ENCODE results near the gene ACSS3. TPM values are rescaled to one million over a fixed set of nuclear protein-coding genes. Genes with fewer than 3 reads are reported as not detected.
"Not testable (repeated sequence)": the region's sequence is repeated elsewhere in the genome, so short reads cannot be mapped to it uniquely, and the experiment has no call there.

ACSS3 gene
- total RNA-seq, 2 experiments from 2014 or later: not detected

DNA sequence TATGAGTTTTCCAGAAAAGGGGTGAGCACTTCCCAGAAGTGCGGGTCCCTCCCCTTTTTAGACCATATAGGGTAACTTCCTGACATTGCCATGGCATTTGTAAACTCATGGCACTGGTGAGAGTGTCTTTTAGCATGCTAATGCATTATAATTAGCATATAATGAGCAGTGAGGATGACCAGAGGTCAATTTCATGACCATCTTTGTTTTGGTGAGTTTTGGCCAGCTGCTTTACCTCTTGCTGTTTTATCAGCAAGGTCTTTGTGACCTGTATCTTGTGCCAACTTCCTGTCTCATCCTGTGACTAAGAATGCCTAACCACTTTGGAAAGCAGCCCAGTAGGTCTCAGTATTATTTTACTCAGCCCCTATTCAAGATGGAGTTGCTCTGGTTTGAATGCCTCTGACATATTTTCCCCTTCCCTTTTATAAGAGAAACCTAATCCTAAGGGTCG is 131.9 kb downstream of the ACSS3 start:
- CTCF ChIA-PET: not testable (repeated sequence)

DNA sequence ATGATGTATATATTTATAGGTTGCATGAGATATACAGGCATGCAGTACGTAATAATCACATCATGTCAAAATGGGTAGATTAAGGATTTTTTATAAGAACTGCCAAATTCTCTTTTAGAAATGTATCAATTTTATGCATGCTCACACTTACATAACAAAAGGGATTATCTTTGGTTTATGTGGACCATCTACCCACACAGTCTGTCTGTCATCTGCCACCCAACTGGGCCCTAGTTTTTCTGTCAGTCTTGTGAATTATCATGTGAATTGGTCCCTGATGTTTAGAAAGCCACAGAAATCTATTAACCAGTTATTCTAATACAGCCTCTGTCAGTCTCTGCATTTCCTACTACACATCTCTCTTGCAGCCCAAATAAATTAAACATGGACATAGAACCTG is 133.4 kb downstream of the ACSS3 start:
- Mint-ChIP-seq H3K4me1 (no peaks in the 10 kb centered on the region), H3K27ac (no peak overlapping the region), H3K4me3 (no peak overlapping the region), H3K27me3 (no peaks in the 10 kb centered on the region), H3K36me3 (ENCODE audit: low read depth) (no peaks in the 10 kb centered on the region), H3K9me3 (ENCODE audit: low read depth) (no peaks in the 10 kb centered on the region)
- intact Hi-C loops (cut with DNase I, micrococcal nuclease): no loop called here
- CTCF ChIA-PET: no interaction called here
- DNase-seq (no peak), ATAC-seq (no peak)
- POLR2A ChIA-PET: no interaction called here

More for the DNA sequence above, 131.9 kb downstream of the ACSS3 start:
- DNase-seq; H3K27ac Mint-ChIP-seq; H3K9me3 Mint-ChIP-seq (ENCODE audit: low read depth); intact Hi-C loops (cut with DNase I, micrococcal nuclease); H3K27me3 Mint-ChIP-seq; POLR2A ChIA-PET; ATAC-seq; H3K36me3 Mint-ChIP-seq (ENCODE audit: low read depth); H3K4me3 Mint-ChIP-seq; H3K4me1 Mint-ChIP-seq: not testable (repeated sequence)

DNA sequence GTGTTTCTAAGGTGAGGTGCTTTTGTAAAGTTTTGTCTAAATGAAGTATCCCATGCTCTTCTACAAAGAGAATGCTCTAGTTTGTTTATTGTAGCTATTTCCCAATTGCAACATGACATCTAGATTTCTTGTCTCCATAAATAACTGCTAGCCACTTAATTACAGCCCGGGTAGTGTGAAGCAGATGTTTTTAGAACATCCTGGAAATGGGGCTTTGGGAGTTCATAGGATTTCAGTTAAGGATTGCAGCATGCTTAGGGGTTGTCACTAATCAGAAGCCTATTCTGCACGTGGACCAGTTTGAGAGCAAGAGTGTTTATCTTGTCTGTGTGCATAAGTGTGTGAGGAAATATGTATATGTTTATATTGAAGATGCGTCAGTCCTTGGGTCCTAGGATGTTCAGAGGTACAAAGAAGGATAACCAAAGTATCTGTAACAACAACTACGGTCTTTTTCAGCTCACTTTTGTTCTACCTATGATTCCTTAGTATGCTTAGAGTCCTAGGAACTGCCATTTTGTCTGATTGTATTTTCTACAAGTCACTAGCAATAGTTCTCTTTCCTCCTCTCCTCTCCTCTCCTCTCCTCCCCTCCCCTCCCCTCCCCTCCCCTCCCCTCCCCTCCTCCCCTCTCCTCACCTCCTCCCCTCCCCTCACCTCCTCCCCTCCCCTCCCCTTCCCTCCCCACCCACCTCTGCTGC is 135.3 kb downstream of the ACSS3 start:
- ChIA-PET CTCF (interaction anchor here (0.9 kb wide), 1 partner anchor 20 kb away, joined by 3 read pairs; no protein-coding TSS in a partner anchor), POLR2A (no interaction called here)
- no peak overlapping the region for H3K4me3 Mint-ChIP-seq
- no peaks in the 10 kb centered on the region for H3K36me3 Mint-ChIP-seq (ENCODE audit: low read depth)
- no peaks in the 10 kb centered on the region for H3K4me1 Mint-ChIP-seq
- ATAC-seq (no peak), DNase-seq (no peak)
- intact Hi-C loops (cut with DNase I, micrococcal nuclease): no loop called here
- H3K27me3 Mint-ChIP-seq: no peaks in the 10 kb centered on the region
- H3K27ac Mint-ChIP-seq: no peak overlapping the region
- no peaks in the 10 kb centered on the region for H3K9me3 Mint-ChIP-seq (ENCODE audit: low read depth)

DNA sequence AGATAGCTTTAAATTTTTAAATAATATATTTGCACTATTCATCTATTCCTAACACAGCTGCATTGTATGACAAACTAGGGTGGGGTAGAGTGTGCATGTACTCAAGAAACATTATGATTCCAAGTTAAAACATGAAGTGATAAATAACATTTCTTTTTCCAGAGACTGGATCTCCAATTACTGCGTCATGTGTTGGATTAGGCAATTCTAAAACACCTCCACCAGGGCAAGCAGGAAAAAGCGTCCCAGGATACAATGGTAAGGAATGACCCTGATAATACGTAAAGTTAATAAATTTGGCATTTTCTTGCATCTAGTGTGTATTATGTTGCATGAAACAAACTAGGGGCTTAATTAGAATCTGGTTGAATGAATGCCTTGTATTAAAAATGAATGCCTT is 138.9 kb downstream of the ACSS3 start:
- Mint-ChIP-seq H3K27me3 (no peaks in the 10 kb centered on the region), H3K36me3 (ENCODE audit: low read depth) (no peaks in the 10 kb centered on the region), H3K4me1 (no peaks in the 10 kb centered on the region), H3K9me3 (ENCODE audit: low read depth) (no peaks in the 10 kb centered on the region), H3K4me3 (no peak overlapping the region), H3K27ac (no peak overlapping the region)
- ATAC-seq (no peak), DNase-seq (no peak)
- intact Hi-C loops (cut with DNase I, micrococcal nuclease): no loop called here
- POLR2A ChIA-PET: no interaction called here
- CTCF ChIA-PET: no interaction called here

DNA sequence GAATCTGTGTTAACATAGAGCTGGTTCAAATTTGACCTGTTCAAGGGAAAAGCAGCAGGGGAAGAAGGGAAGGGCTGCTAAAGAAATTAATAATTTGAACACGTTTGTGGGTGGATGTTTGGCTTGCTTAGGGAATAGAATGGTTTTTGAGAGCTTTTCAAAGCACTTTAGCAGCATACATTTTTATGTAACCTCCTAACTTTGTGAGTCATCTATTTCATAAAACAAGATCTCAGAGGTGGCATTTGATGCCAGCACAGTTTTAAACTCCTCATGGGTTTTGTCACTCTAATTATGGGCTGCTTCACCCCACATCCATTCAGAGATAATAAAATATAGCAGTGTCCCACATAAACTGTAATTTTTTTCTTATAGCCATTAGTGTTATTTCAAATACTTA is 143.8 kb downstream of the ACSS3 start:
- H3K36me3 Mint-ChIP-seq (ENCODE audit: low read depth): no peaks in the 10 kb centered on the region
- POLR2A ChIA-PET: no interaction called here
- no peak for ATAC-seq

DNA sequence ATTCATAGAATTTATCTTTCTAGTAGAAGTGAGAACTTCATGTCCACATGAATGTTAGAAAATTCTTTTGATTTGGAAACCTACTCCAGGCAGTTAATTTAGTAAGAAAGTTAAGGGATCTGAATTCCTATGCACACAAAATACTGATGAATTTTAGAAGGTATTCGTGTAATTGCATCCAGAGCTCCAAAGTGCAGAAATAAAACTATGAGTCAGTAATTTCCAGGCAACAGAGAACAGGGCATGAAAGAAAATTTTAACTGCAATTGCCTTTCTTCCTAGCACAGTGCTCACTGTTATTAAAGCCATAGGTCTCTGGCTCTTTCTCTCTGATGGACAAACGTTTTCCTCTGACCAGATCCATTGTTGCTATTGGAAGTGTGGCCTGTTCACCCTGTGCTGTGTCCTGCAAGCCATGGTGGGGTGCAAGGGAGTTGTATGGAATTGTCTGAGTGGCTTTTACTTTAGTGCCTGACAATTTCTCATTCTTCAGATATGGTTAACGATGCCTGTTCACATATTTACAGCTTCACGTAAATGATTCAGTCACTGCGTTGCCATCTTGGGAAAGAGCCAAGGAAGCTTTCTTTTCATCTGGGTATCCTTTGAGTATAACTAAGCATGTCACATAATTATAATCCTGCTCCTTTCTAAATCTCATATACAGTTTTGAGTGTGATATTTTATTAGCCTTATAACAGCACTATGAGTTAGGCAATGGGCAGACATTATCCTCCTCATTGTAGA is 145.1 kb downstream of the ACSS3 start:
- ATAC-seq: no peak
- Mint-ChIP-seq H3K27ac (no peak overlapping the region), H3K4me1 (no peaks in the 10 kb centered on the region), H3K4me3 (no peak overlapping the region), H3K9me3 (ENCODE audit: low read depth) (peaks cover 4% of the 10 kb centered on the region), H3K27me3 (no peaks in the 10 kb centered on the region), H3K36me3 (ENCODE audit: low read depth) (no peaks in the 10 kb centered on the region)
- intact Hi-C loops (cut with DNase I, micrococcal nuclease): no loop called here
- ChIA-PET POLR2A (no interaction called here), CTCF (no interaction called here)
- no peak for DNase-seq

More for the DNA sequence above, 143.8 kb downstream of the ACSS3 start:
- intact Hi-C loops (cut with DNase I, micrococcal nuclease): no loop called here
- DNase-seq: no peak
- Mint-ChIP-seq H3K4me1 (no peaks in the 10 kb centered on the region), H3K27me3 (no peaks in the 10 kb centered on the region), H3K9me3 (ENCODE audit: low read depth) (peaks cover 3% of the 10 kb centered on the region), H3K4me3 (no peak overlapping the region), H3K27ac (no peak overlapping the region)
- CTCF ChIA-PET: no interaction called here

DNA sequence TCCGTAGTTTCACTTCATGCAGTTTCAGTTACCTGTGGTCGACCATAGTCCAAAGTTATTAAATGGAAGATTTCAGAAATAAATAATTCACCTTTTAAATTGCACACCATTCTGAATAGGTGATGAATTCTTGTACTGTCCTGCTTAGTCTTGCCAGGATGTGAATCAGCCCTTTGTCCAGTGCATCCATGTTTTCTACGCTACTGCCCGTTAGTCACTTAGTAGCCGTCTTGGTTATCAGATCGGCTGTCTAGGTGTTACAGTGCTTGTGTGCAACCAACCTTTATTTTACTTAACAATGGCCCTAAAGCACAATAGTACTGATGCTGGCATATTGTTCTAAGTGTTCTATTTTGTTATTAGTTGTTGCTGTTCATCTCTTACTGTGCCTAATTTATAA is 146.7 kb downstream of the ACSS3 start:
- ChIA-PET CTCF (no interaction called here), POLR2A (no interaction called here)
- no peaks in the 10 kb centered on the region for H3K4me1 Mint-ChIP-seq
- H3K4me3 Mint-ChIP-seq: no peak overlapping the region
- H3K36me3 Mint-ChIP-seq (ENCODE audit: low read depth): no peaks in the 10 kb centered on the region
- H3K27me3 Mint-ChIP-seq: no peaks in the 10 kb centered on the region
- H3K27ac Mint-ChIP-seq: no peak overlapping the region
- DNase-seq: no peak
- no peak for ATAC-seq
- H3K9me3 Mint-ChIP-seq (ENCODE audit: low read depth): peaks cover 4% of the 10 kb centered on the region
- intact Hi-C loops (cut with DNase I, micrococcal nuclease): no loop called here

DNA sequence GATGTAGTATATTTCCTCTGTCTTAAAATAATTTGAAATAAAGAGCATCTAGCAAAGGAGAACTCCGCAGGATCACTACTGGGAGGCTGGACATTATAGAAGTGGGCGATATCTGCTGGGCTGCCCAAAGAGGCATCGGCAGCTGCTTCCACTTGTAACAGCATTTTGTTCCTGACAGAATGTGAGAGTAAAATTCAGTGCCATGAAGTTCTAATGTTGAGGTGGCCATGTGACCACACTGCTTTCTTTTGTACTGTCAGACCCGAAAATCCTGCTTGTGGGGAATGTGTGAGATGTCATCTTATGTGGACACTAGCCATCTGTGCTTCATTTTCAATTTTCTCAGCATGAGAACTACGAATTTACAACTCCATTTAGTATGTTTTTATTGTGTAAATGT is 151.9 kb downstream of the ACSS3 start:
- Mint-ChIP-seq H3K4me3 (no peak overlapping the region), H3K4me1 (no peaks in the 10 kb centered on the region), H3K36me3 (ENCODE audit: low read depth) (no peaks in the 10 kb centered on the region), H3K9me3 (ENCODE audit: low read depth) (peaks cover 4% of the 10 kb centered on the region), H3K27ac (no peak overlapping the region), H3K27me3 (no peaks in the 10 kb centered on the region)
- intact Hi-C loops (cut with DNase I, micrococcal nuclease): no loop called here
- CTCF ChIA-PET: no interaction called here
- DNase-seq (no peak), ATAC-seq (no peak)
- POLR2A ChIA-PET: no interaction called here

DNA sequence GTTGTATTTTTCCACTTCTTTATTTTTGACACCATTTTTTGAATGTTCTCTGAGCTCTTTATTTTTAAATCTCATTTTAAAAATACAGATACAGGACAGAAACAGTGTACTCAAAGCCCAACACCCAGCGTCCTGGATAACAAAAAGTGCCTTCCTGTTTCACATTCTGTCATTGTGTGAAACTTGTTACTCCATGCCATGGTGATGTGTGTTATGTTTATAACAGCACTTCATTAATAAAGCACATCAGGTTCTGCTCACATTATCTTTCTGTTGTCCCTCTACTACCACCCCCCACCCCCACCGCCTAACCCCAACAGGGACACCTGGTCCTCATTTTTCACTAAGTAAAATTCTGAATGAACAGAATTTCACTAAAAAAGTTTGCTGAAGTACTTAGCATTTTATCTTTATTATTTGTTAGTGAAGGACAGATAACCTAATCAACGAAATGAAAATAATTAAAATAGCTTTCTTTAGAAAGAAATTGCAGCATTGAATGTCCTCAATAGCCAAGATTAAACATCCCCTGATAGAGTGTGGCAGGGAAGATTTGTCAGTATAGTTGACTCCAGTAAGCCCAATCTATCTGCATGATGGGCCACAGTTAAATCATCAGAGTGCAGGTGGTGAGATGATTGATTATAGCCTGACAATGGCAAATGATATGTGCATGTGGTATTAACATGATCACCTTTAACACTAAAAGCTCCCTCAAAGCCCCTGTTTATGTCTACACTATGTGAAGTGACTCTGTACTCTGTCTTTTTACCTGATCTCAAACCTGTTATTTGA is 153.9 kb downstream of the ACSS3 start:
- CTCF ChIA-PET: no interaction called here
- DNase-seq (no peak), ATAC-seq (no peak)
- Mint-ChIP-seq H3K4me3 (no peak overlapping the region), H3K9me3 (ENCODE audit: low read depth) (peaks cover 1% of the 10 kb centered on the region), H3K4me1 (no peaks in the 10 kb centered on the region), H3K27me3 (no peaks in the 10 kb centered on the region), H3K27ac (no peak overlapping the region), H3K36me3 (ENCODE audit: low read depth) (no peaks in the 10 kb centered on the region)
- POLR2A ChIA-PET: no interaction called here
- intact Hi-C loops (cut with DNase I, micrococcal nuclease): no loop called here

DNA sequence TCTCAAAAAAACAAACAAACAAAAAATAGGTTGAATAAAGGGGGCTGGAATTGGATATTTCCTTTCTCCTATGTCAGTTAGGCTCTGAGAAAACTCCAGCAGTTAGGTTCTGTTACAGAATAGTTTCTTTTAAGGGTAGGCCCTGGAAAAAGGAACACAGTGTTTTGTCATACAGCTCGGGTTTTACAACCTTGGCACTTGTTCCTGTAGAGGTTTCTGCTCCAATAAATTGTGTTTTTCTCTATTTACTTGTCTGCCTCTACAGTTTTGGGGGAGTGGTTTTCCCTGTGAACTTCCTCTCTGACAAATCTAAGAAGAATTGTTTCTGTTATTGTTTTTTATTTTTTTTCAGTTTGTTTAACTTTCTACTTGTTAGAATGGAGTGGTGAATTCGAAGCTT is 167.6 kb downstream of the ACSS3 start:
- Mint-ChIP-seq H3K4me3 (no peak overlapping the region), H3K36me3 (ENCODE audit: low read depth) (no peaks in the 10 kb centered on the region), H3K27ac (no peak overlapping the region), H3K9me3 (ENCODE audit: low read depth) (no peaks in the 10 kb centered on the region), H3K4me1 (no peaks in the 10 kb centered on the region), H3K27me3 (no peaks in the 10 kb centered on the region)
- ChIA-PET CTCF (no interaction called here), POLR2A (no interaction called here)
- DNase-seq (no peak), ATAC-seq (no peak)
- intact Hi-C loops (cut with DNase I, micrococcal nuclease): no loop called here

DNA sequence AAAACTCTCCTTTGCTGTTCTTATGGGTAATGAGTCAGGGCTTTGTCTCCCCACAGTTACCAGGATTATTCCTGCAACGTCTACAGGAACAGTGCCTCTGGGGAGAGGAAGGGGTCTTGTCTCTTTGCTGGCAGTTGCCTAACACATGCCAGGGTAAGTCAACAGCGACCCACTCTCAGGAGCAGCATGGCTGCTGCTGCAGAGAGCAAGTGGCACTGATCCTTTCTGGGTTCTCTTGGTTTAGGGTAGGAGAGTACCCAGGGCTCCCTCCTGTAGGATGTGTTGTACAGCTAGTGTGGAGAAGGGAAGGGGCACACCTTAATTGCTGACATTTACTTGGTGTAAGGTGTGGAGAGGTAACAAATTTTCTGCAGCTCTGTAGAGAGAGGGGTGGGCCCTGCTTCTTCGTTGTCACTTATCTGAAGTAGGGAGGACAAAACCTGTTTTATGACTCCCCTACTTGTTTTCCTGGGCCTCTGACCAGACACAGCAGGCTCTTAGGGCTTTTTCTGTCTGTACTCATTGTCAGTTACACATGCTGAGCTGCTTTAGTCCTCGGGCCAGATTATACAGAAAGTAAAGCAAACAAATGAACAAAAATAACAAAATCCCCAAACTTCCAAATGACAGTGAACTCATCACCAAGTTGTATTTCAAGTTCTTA is 168.2 kb downstream of the ACSS3 start:
- Mint-ChIP-seq H3K4me1 (no peaks in the 10 kb centered on the region), H3K27ac (no peak overlapping the region), H3K9me3 (ENCODE audit: low read depth) (no peaks in the 10 kb centered on the region), H3K27me3 (no peaks in the 10 kb centered on the region), H3K36me3 (ENCODE audit: low read depth) (no peaks in the 10 kb centered on the region), H3K4me3 (no peak overlapping the region)
- POLR2A ChIA-PET: no interaction called here
- DNase-seq (no peak), ATAC-seq (no peak)
- CTCF ChIA-PET: no interaction called here
- intact Hi-C loops (cut with DNase I, micrococcal nuclease): no loop called here

Measured in activated CD4-positive, alpha-beta T cell treated with anti-CD3 and anti-CD28 coated beads for 36 hours (primary cell).